GM10266 (cell line): ENCODE measurements around the gene TMPRSS12.

Experiments
- DNase-seq: peaks from one replicate; pipeline ENCODE4 v3.0.0; 2012; ENCODE audit errors: extremely low spot score
- CTCF ChIP-seq: IDR thresholded peaks from 2 replicates; pipeline ENCODE4 v1.5.1; 2012; ENCODE audit warnings: mild to moderate bottlenecking, low read depth; ENCODE audit not compliant: control insufficient read depth, insufficient read depth; ENCODE audit errors: missing control alignments

The TMPRSS12 gene

DNA sequence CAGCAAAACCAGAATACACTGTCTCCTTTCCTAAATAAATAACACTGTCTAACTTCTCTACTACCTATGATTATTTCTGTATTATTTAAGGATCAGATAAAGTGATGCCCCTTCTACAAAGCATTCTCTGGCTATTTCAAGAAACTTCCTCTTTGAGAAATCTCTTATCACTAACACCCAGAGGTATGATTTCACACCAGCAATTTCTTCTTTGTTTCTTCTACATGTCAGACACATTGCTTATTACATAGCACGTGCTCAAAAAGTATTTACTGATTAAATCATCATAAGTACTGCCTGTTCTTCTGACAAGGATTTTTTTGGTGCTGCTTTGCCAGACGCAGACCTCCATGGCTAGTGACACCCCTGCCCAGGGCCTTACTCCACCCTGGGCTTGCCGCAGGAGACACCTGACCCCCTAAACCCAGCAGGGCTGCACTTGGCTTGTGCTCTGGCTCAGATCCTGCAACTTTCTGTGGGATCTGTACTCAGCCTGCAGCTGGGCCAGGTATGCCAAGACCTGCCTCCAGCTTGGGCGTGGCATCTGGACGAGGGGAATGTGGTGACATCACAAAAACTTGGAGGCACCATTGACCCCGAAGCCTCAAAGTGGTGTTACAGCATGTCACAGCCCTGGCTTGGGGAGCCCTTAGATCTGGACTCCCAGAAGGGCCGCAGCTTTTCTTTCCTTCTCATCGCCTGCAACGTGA lies 94.2 kb downstream of the TMPRSS12 start:
- TF ChIP-seq CTCF = no peak
- no peak for DNase-seq
